Fibroblast of mammary gland (primary cell): ENCODE results near the gene G6PC1.
"Not testable (repeated sequence)": the region's sequence is repeated elsewhere in the genome, so short reads cannot be mapped to it uniquely, and the experiment has no call there.

Experiments used
- DNase-seq: peaks from one replicate; pipeline ENCODE4 v3.0.0-alpha.2; 2010; ENCODE audit warnings: low read depth
- H3K4me3 ChIP-seq: 2 replicates; pipeline ENCODE4 v1.5.1; 2011; ENCODE audit warnings: low read depth, mild to moderate bottlenecking, low read length, moderate library complexity; ENCODE audit not compliant: control insufficient read depth
- CTCF ChIP-seq: conservative IDR thresholded peaks from 2 replicates; pipeline ENCODE4 v1.5.1; 2011; ENCODE audit warnings: low read depth, low read length, inconsistent platforms; ENCODE audit not compliant: control insufficient read depth, insufficient read depth

Gene G6PC1

GRCh38 chr17:42920106-42920900 is 19.7 kb downstream of the G6PC1 start:
- no peak for DNase-seq
- no peak overlapping the region for H3K4me3 ChIP-seq
- no peak for TF ChIP-seq CTCF

- no peak for DNase-seq
- H3K4me3 ChIP-seq = no peak overlapping the region
- no peak for TF ChIP-seq CTCF
Measured at GRCh38 chr17:42920922-42921321, 20.3 kb downstream of the G6PC1 start.

GRCh38 chr17:42922294-42922693 is 21.7 kb downstream of the G6PC1 start:
- no peak for DNase-seq
- no peak for TF ChIP-seq CTCF
- no peak overlapping the region for H3K4me3 ChIP-seq

GRCh38 chr17:42923472-42923871 is 22.9 kb downstream of the G6PC1 start:
- DNase-seq, H3K4me3 ChIP-seq: not testable (repeated sequence)

- H3K4me3 ChIP-seq = no peak overlapping the region
Measured at GRCh38 chr17:42924891-42925290, 24.3 kb downstream of the G6PC1 start.

GRCh38 chr17:42928714-42929496 is 28.3 kb downstream of the G6PC1 start:
- peak; percentile 62 for TF ChIP-seq CTCF
- peak; percentile 91 for DNase-seq
- H3K4me3 ChIP-seq = no peak overlapping the region

More at GRCh38 chr17:42924891-42925290, 24.3 kb downstream of the G6PC1 start:
- no peak for DNase-seq
- no peak for TF ChIP-seq CTCF

- DNase-seq = no peak
- H3K4me3 ChIP-seq = no peak overlapping the region
- TF ChIP-seq CTCF = no peak
Measured at GRCh38 chr17:42929497-42929844, 28.9 kb downstream of the G6PC1 start.
